Measurements from ENCODE around the gene CADPS2.

The CADPS2 gene

DNA sequence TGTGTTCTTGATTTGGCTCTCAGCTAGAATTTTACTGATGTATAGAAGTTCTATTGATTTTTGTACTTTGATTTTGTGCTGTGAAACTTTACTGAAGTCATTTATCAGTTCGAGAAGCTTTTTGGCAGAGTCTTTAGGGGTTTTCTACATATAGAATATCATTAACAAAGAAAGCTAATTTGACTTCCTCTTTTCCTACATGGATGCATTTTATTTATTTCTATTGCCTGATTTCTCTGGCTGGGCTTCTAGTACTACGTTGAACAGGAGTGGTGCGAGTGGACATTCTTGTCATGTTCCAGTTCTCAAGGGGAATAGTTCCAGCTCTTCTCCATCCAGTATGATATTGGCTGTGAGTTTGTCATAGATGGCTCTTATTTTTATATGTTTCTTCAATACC, 252.8 kb downstream of the CADPS2 start:
- no peaks in the 10 kb centered on the region for H3K36me3 ChIP-seq (ENCODE audit: insufficient read depth, low read length)
- no peaks in the 10 kb centered on the region for H4K20me1 ChIP-seq (ENCODE audit: insufficient read depth, low read length, poor library complexity, severe bottlenecking)
- no peak overlapping the region for H3K9ac ChIP-seq (ENCODE audit: low read depth, low read length, poor library complexity, severe bottlenecking)
- TF ChIP-seq, protein P1, sequence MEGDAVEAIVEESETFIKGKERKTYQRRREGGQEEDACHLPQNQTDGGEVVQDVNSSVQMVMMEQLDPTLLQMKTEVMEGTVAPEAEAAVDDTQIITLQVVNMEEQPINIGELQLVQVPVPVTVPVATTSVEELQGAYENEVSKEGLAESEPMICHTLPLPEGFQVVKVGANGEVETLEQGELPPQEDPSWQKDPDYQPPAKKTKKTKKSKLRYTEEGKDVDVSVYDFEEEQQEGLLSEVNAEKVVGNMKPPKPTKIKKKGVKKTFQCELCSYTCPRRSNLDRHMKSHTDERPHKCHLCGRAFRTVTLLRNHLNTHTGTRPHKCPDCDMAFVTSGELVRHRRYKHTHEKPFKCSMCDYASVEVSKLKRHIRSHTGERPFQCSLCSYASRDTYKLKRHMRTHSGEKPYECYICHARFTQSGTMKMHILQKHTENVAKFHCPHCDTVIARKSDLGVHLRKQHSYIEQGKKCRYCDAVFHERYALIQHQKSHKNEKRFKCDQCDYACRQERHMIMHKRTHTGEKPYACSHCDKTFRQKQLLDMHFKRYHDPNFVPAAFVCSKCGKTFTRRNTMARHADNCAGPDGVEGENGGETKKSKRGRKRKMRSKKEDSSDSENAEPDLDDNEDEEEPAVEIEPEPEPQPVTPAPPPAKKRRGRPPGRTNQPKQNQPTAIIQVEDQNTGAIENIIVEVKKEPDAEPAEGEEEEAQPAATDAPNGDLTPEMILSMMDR (conservative IDR thresholded peaks at IDR 0.05; ENCODE audit: low read length) = no peak
- TF ChIP-seq EZH2phosphoT487 (IDR thresholded peaks at IDR 0.05; ENCODE audit: borderline replicate concordance) = no peak
- H3K79me2 ChIP-seq (ENCODE audit: insufficient read depth, low read length) = no peaks in the 10 kb centered on the region
- no peak overlapping the region for H3K4me3 ChIP-seq (ENCODE audit: low read length, poor library complexity, severe bottlenecking)
- H3K9me3 ChIP-seq (ENCODE audit: insufficient read depth, low read depth, low read length) = no peaks in the 10 kb centered on the region
- no peaks in the 10 kb centered on the region for H3K9me2 ChIP-seq (replicated peaks; ENCODE audit: low read depth, low read length)
- no peaks in the 10 kb centered on the region for H3F3A ChIP-seq (ENCODE audit: low read depth)
- H3K27me3 ChIP-seq (ENCODE audit: insufficient read depth, low read length, poor library complexity, severe bottlenecking) = no peaks in the 10 kb centered on the region
- no peak overlapping the region for H2AFZ ChIP-seq (ENCODE audit: low read length)
- H3K4me1 ChIP-seq (ENCODE audit: insufficient read depth, low read length, poor library complexity, severe bottlenecking) = no peaks in the 10 kb centered on the region
- H3K4me2 ChIP-seq (ENCODE audit: low read depth, low read length, poor library complexity, severe bottlenecking) = no peak overlapping the region

DNA sequence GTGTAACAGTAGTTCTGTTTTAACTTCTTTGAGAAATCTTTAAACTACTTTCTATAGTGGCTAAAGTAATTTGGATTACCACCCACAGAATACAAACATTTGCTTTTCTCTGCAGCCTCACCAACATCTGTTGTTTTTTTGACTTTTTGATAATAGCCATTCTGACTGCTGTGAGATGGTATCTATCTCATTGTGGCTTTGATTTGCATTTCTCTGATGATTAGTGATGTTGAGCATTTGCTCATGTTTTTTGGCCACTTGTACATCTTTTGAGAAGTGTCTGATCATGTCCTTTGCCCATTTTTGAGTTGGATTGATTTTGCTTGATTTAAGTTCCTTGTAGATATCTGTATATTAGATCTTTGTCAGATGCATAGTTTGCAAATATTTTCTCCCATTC, 254.0 kb downstream of the CADPS2 start:
- no peaks in the 10 kb centered on the region for H3F3A ChIP-seq (ENCODE audit: low read depth)
- no peak overlapping the region for H3K4me3 ChIP-seq (ENCODE audit: low read length, poor library complexity, severe bottlenecking)
- H3K27me3 ChIP-seq (ENCODE audit: insufficient read depth, low read length, poor library complexity, severe bottlenecking) = no peaks in the 10 kb centered on the region
- H3K9ac ChIP-seq (ENCODE audit: low read depth, low read length, poor library complexity, severe bottlenecking) = no peak overlapping the region
- no peaks in the 10 kb centered on the region for H3K4me1 ChIP-seq (ENCODE audit: insufficient read depth, low read length, poor library complexity, severe bottlenecking)
- H3K36me3 ChIP-seq (ENCODE audit: insufficient read depth, low read length) = no peaks in the 10 kb centered on the region
- no peaks in the 10 kb centered on the region for H4K20me1 ChIP-seq (ENCODE audit: insufficient read depth, low read length, poor library complexity, severe bottlenecking)
- no peaks in the 10 kb centered on the region for H3K9me2 ChIP-seq (replicated peaks; ENCODE audit: low read depth, low read length)
- no peak for TF ChIP-seq EZH2phosphoT487 (IDR thresholded peaks at IDR 0.05; ENCODE audit: borderline replicate concordance)
- TF ChIP-seq, protein P1 (conservative IDR thresholded peaks at IDR 0.05; ENCODE audit: low read length) = no peak
- H3K4me2 ChIP-seq (ENCODE audit: low read depth, low read length, poor library complexity, severe bottlenecking) = no peak overlapping the region
- no peak overlapping the region for H2AFZ ChIP-seq (ENCODE audit: low read length)
- no peaks in the 10 kb centered on the region for H3K9me3 ChIP-seq (ENCODE audit: insufficient read depth, low read depth, low read length)
- H3K79me2 ChIP-seq (ENCODE audit: insufficient read depth, low read length) = no peaks in the 10 kb centered on the region

DNA sequence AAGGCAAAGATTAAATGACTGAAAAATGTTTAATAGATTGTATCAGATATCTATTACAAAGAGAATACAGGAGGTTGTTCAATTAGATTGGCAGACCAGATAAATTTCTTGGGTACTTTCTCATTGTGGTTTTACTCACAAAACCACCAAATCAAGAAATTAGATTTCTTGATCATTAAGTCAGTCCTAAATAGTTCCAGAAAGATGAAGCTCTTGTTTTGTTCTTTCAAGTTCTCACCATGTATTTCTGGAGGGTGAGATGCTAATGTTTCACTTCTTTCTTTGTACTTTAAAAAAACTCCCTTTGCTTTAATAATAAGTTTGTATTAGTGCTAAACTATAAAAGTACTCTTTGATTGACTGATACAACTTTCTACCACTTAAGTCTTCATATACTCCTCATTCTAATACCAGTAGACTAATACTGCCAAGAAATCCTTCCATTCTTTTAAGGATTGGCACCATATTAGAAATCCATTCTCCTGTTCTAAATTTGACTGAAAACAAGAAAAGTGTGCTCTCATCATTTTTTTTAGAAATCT, 256.8 kb downstream of the CADPS2 start:
- no peaks in the 10 kb centered on the region for H3K9me3 ChIP-seq (ENCODE audit: insufficient read depth, low read depth, low read length)
- no peaks in the 10 kb centered on the region for H3K27me3 ChIP-seq (ENCODE audit: insufficient read depth, low read length, poor library complexity, severe bottlenecking)
- no peaks in the 10 kb centered on the region for H3K79me2 ChIP-seq (ENCODE audit: insufficient read depth, low read length)
- H3F3A ChIP-seq (ENCODE audit: low read depth) = no peaks in the 10 kb centered on the region
- no peak overlapping the region for H3K4me2 ChIP-seq (ENCODE audit: low read depth, low read length, poor library complexity, severe bottlenecking)
- no peak for TF ChIP-seq EZH2phosphoT487 (IDR thresholded peaks at IDR 0.05; ENCODE audit: borderline replicate concordance)
- TF ChIP-seq, protein P1 (conservative IDR thresholded peaks at IDR 0.05; ENCODE audit: low read length) = no peak
- H3K9me2 ChIP-seq (replicated peaks; ENCODE audit: low read depth, low read length) = no peaks in the 10 kb centered on the region
- H3K36me3 ChIP-seq (ENCODE audit: insufficient read depth, low read length) = no peaks in the 10 kb centered on the region
- no peak overlapping the region for H2AFZ ChIP-seq (ENCODE audit: low read length)
- no peak overlapping the region for H3K4me3 ChIP-seq (ENCODE audit: low read length, poor library complexity, severe bottlenecking)
- no peaks in the 10 kb centered on the region for H4K20me1 ChIP-seq (ENCODE audit: insufficient read depth, low read length, poor library complexity, severe bottlenecking)
- H3K4me1 ChIP-seq (ENCODE audit: insufficient read depth, low read length, poor library complexity, severe bottlenecking) = no peaks in the 10 kb centered on the region
- H3K9ac ChIP-seq (ENCODE audit: low read depth, low read length, poor library complexity, severe bottlenecking) = no peak overlapping the region

All from Loucy (cell line).